K562 treated with DMSO at 1 percent for 12 hours (cell line): Measurements from ENCODE around the gene CELA2B. TPM values are rescaled to one million over a fixed set of nuclear protein-coding genes. Genes with fewer than 3 reads are reported as not detected.

Experiments
- total RNA-seq: library from RNA; unstranded; fragments of 300-600 nt; gene quantifications from 2 replicates; pipeline ENCODE4 v1.2.3, GENCODE V29; 2022; ENCODE audit not compliant: insufficient read depth

The CELA2B gene
- total RNA-seq, result not detected in 2 replicates

GRCh38 chr1:15475752-15476314 lies at the start of gene CELA2B:
Gene CELA2B (plus strand): TSS chr1:15476104. CDS start chr1:15476126, 22 bp downstream.

GRCh38 chr1:15456313-15456954 lies 19.5 kb upstream of the CELA2B start, which contains the start of gene CELA2A:
Gene CELA2A (plus strand): TSS chr1:15456732. CDS start chr1:15456754, 22 bp downstream.

GRCh38 chr1:15524021-15524282 lies 48.0 kb downstream of the CELA2B start, which contains the start of gene CASP9:
Gene CASP9 (minus strand): TSS chr1:15524215. CDS start chr1:15524200, 15 bp downstream.

GRCh38 chr1:15526490-15527339 lies 50.8 kb downstream of the CELA2B start, which contains the start of gene DNAJC16:
Gene DNAJC16 (plus strand): TSS chr1:15526848. CDS start chr1:15529106, 2,258 bp downstream.

Other genes starting within 250 kb of the CELA2B start
- 4.5 and 22.2 TPM in 2 replicates for gene FHAD1, start 228.9 kb upstream of the CELA2B start, total RNA-seq
- gene EFHD2, start 66.2 kb upstream of the CELA2B start, total RNA-seq, result 65.3 and 67.0 TPM in 2 replicates
- gene CTRC, start 37.7 kb upstream of the CELA2B start, total RNA-seq, result not detected in 2 replicates
- not detected in 2 replicates for gene CELA2A, start 19.4 kb upstream of the CELA2B start, total RNA-seq
- 29.5 and 41.0 TPM in 2 replicates for gene CASP9, start 48.1 kb downstream of the CELA2B start, total RNA-seq
- gene DNAJC16, start 50.7 kb downstream of the CELA2B start, total RNA-seq, result 1.7 and 10.0 TPM in 2 replicates
- not detected in 2 replicates for gene AGMAT, start 108.9 kb downstream of the CELA2B start, total RNA-seq
- gene DDI2, start 141.4 kb downstream of the CELA2B start, total RNA-seq, result 2.8 and 16.8 TPM in 2 replicates
- 54.4 and 81.6 TPM in 2 replicates for gene PLEKHM2, start 208.2 kb downstream of the CELA2B start, total RNA-seq